Myocyte (in vitro differentiated cells): ENCODE measurements around the gene EGLN3. TPM values are rescaled to one million over a fixed set of nuclear protein-coding genes. Genes with fewer than 3 reads are reported as not detected.
A peak's percentile ranks its signal among the peaks of the same experiment; 100 is the strongest.
"Not testable (repeated sequence)": the region's sequence is repeated elsewhere in the genome, so short reads cannot be mapped to it uniquely, and the experiment has no call there.

ENCODE experiments used
- DNase-seq: peaks from one replicate; pipeline ENCODE4 v3.0.0-alpha.2; 2012; ENCODE audit warnings: low read depth
- total RNA-seq: library from RNA; depleted of rRNA; stranded (reverse); fragments of >200 nt; gene quantifications from 2 replicates; pipeline ENCODE4 v1.2.3, GENCODE V29; 2014

The EGLN3 gene
- total RNA-seq, 1 donor from 2014 or later = 78.0 TPM

- DNase-seq = peak; percentile 76
Measured at GRCh38 chr14:33938131-33938949, 12.5 kb downstream of the EGLN3 start.

GRCh38 chr14:33936391-33936790, 14.5 kb downstream of the EGLN3 start:
- DNase-seq = no peak

- DNase-seq = no peak
Measured at GRCh38 chr14:33934938-33935337, 15.9 kb downstream of the EGLN3 start.

- DNase-seq = no peak
Measured at GRCh38 chr14:33934043-33934750, 16.7 kb downstream of the EGLN3 start.

GRCh38 chr14:33933386-33933933, 17.4 kb downstream of the EGLN3 start:
- DNase-seq = no peak

DNA sequence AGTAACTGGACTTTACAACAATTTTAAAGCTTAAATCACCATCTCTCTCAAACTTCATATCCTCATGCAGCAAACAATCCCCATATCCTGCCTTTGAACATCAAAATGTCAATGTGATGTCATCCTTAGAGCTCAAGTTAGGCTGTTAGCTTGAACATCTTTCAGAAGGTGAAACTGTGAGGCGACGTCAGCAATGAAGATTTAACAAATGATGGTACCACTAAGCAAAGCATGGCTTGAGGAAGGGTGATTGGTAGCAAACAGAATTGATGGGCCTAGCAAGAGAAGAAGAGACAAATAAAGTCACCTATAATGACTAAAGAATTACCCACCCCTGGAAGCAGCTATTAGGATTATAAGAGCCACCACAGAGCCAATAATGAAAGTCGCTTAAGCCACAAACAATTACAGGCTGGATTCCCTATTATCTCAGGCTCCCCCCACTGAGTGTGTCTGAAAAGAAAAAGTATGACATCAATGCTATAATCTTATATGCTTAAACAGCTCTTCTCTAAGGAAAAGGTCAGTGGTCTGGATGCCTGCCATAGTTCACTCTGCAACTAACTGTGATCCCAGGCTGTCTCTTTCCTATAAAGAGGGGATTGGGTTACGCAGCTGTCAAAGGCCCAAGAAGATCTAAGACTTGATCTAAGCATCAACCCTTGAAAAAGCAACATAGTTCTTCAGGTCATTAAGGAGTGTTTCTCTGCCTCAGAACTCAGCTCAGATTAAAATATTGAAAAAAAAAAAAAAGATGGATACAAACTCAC, 18.1 kb downstream of the EGLN3 start:
- peak; percentile 52 for DNase-seq

DNA sequence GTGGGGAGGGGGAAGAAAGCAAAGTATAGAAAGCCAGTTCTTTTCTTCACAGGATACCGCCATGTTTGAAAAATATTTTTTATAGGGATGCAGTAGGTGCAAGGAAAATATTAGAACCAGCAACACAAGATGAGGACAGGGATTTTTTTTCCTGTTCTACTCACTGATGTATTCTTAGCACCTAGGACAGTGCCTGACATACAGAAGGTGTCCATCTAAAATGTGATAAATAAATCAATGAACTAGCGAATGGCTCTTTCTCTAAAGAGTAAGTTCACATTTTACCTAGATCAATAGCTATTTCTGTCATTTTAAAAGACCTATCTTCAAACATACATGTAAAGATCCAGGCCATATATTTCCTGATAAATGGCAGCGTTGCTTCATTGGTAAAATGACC, 18.8 kb downstream of the EGLN3 start:
- no peak for DNase-seq

DNA sequence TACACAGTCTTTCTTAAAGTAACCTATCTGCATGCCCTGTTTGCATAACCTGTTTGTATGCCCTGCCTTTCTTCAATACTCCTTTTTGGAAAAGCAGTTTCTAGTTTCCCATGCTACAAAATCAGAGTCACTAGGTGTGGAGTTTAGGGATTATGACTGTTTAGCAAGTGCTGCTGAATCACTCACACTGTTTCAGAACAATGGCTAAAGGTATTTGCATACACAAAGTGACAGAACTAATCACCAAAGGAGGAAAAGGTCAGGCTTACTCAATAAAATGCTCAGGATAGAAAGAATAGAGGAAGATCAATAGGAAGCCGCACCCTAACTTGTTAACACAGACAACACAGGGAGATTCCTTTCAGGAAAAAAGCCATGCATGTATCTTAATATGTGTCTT, 19.4 kb downstream of the EGLN3 start:
- DNase-seq = no peak

DNA sequence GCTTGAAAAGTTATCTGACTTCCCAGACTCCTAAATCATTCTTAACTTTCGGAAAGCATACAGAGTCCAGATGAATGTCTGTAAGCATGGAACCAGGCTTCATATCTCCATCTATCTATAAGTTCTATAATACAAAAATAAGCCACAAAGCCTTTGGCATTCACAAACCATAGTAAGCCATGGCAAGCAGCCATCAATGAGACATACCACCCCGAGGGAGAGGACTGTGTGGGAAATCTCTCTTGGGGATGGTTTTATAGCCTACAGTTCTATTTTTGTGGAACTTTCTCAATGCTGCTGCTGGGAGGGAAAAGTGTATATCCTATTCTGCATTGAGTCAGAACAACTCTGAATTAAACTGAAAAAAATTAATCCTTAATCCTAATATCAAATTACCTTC, 20.4 kb downstream of the EGLN3 start:
- no peak for DNase-seq

- DNase-seq = no peak
Measured at GRCh38 chr14:33929799-33930408, 21.0 kb downstream of the EGLN3 start.

- DNase-seq = no peak
Measured at GRCh38 chr14:33928895-33929294, 22.0 kb downstream of the EGLN3 start.

DNA sequence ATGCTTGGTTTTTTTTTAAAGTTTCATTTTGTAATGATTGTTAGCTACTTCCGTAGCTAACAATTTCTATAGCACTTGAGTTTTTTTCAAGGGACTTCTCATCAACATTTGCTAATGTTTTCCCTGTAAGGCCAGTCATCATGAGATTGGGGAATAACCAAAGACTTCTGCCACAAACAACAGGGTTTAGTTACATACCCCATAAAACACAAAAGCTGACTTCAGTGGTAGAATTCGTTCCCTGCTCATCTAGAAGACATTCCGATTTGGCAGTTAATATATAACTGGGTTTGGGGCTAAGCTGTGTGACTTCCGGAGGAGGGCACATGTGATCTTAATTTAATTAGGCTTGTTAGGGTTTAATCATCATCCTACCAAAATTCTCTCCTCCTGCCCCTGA, 22.9 kb downstream of the EGLN3 start:
- no peak for DNase-seq

GRCh38 chr14:33926967-33927366, 23.9 kb downstream of the EGLN3 start:
- not testable (repeated sequence) for DNase-seq

GRCh38 chr14:33925946-33926345, 24.9 kb downstream of the EGLN3 start:
- DNase-seq = no peak

DNA sequence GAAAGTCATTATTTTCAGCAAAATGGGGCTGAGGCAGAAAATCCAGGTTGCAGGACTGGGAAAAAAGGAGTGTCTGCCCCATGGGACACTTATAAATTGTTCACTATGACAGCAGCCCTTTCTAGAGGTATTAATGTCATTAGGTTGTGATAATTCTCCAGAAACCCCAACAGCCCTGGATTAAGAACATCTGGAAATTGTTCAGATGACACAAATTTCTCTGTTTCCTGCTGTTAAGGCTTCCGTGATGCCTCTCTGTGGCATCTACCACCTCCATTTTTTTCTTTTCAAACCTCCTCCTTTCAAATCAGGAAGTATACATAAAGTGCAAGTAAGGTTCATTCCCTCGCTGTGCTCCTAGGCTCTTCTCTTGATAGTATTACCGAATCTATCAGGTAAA, 25.6 kb downstream of the EGLN3 start:
- no peak for DNase-seq

DNA sequence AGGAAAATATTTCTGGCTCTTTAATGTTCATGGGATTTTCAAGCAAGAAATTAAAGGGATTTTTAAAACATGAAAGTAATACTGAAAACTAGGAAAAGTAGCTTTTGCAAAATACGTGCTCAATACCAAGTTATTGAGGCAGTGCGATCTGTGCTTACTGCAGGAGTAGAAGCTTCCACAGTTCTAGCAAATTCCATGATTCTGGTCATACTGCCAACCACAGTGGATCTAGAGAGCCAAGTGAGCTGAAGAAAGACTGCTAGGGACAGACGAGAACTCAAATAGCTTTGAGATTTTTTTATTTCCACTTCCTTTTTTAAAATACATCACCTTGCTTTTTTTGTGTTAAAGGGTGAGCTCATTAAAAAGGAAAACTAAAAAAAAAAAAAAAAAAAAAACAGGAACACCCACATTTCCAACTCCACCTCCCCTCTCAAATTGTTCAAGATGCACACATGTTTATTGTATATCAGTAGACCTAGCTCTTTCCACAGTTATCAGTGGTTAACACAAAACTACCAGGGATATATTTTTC, 26.2 kb downstream of the EGLN3 start:
- DNase-seq = no peak

DNA sequence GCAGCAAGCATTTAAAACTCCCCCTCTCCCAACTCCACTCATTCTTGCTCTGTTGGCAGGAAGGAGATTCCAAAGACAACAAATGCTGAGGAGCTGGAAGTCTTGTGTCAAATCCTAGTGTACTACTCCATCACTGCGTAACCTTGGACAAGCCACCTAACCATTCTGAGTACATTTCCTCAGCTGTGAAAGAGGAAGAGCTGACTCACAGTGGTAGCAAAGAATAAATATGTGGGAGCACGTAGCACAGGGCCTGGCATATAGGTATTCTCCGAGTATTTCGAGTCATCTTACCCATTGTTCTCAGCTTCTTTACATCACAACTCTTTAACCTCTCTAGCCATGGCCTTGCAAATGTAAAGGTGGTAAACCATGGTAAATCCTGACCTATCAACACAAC, 28.7 kb downstream of the EGLN3 start:
- DNase-seq = no peak

- no peak for DNase-seq
Measured at GRCh38 chr14:33918256-33918655, 32.6 kb downstream of the EGLN3 start.

- DNase-seq = peak; percentile 24
Measured at GRCh38 chr14:33917661-33918060, 33.2 kb downstream of the EGLN3 start.

GRCh38 chr14:33916663-33917565, 34.0 kb downstream of the EGLN3 start:
- DNase-seq = peak; percentile 77
